GM12878 (cell line): ENCODE measurements around the gene SDF4.

Experiments
- BACH1 ChIP-seq: fragments of 450-650 bp; IDR thresholded peaks from 2 replicates; pipeline ENCODE4 v1.6.1; 2017; ENCODE audit warnings: mild to moderate bottlenecking, borderline replicate concordance
- BMI1 ChIP-seq: fragments of 450-650 bp; IDR thresholded peaks from 2 replicates; pipeline ENCODE4 v1.6.1; 2016; ENCODE audit warnings: mild to moderate bottlenecking, moderate library complexity, borderline replicate concordance
- NBN ChIP-seq: fragments of 450-650 bp; IDR thresholded peaks from 2 replicates; pipeline ENCODE4 v1.6.1; 2016
- PML ChIP-seq: IDR thresholded peaks from 2 replicates; pipeline ENCODE4 v1.6.1; 2012; ENCODE audit warnings: low read length, inconsistent platforms
- RAD21 ChIP-seq: IDR thresholded peaks from 2 replicates; pipeline ENCODE4 v1.6.1; 2011; ENCODE audit warnings: mild to moderate bottlenecking, low read depth, low read length, moderate library complexity; ENCODE audit not compliant: insufficient read depth
- RBBP5 ChIP-seq: fragments of 200-600 bp; sonication (generic); conservative IDR thresholded peaks from 2 replicates; pipeline ENCODE4 v1.6.1; 2016
- RCOR1 ChIP-seq: conservative IDR thresholded peaks from 2 replicates; pipeline ENCODE4 v1.6.1; 2012; ENCODE audit warnings: low read depth, low read length, improper control_type of control experiment
- ZNF384 ChIP-seq: IDR thresholded peaks from 2 replicates; pipeline ENCODE4 v1.6.1; 2012; ENCODE audit warnings: low read depth, mild to moderate bottlenecking, low read length, improper control_type of control experiment, borderline replicate concordance
- TF ChIP-seq, protein P1 (sequence below): fragments of 450-650 bp; IDR thresholded peaks from 2 replicates; pipeline ENCODE4 v1.6.1; 2018; ENCODE audit warnings: borderline replicate concordance, mild to moderate bottlenecking; ENCODE audit not compliant: partially characterized antibody
- TF ChIP-seq, protein P2 (sequence below): IDR thresholded peaks from 2 replicates; pipeline ENCODE4 v1.6.1; 2011; ENCODE audit warnings: low read depth, mild to moderate bottlenecking, low read length, moderate library complexity, borderline replicate concordance; ENCODE audit errors: extremely low read depth
- TF ChIP-seq, protein P3 (sequence below): IDR thresholded peaks from 2 replicates; pipeline ENCODE4 v1.6.1; 2012; ENCODE audit warnings: low read depth, low read length, improper control_type of control experiment
- TF ChIP-seq, protein P4 (sequence below), 3 experiments: IDR thresholded peaks in 2 of 3; conservative IDR thresholded peaks in 1 of 3; 2 replicates each; pipeline ENCODE4 v1.5.1; 2011; ENCODE audit warnings: low read depth in 3 of 3, low read length in 3 of 3, mild to moderate bottlenecking in 3 of 3, control low read depth in 2 of 3, moderate library complexity in 2 of 3, inconsistent platforms in 1 of 3, mixed read lengths in 1 of 3; ENCODE audit not compliant: control insufficient read depth in 2 of 3, insufficient read depth in 1 of 3; ENCODE audit errors: extremely low read depth in 1 of 3

DNA sequence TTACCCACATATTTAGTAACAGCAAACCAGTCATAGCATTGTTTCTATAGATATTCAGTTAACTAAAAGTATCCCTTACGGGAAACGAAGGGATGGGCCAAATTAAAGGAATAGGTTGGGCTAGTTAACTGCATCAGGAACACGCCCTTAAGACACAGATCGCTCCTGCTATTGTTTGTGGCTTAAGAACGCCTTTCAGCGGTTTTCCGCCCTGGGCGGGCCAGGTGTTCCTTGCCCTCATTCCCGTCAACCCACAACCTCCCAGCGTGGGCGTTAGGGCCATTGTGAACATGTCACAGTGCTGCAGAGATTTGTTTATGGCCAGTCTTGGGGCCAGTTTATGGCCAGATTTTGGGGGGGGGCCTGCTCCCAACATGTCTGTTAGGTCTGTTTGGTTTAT, 40.1 kb downstream of the SDF4 start:
- TF ChIP-seq RAD21 (no peak), BACH1 (no peak), RBBP5 (no peak), ZNF384 (no peak), BMI1 (no peak), PML (no peak), NBN (no peak), RCOR1 (no peak)
- TF ChIP-seq, protein P1, sequence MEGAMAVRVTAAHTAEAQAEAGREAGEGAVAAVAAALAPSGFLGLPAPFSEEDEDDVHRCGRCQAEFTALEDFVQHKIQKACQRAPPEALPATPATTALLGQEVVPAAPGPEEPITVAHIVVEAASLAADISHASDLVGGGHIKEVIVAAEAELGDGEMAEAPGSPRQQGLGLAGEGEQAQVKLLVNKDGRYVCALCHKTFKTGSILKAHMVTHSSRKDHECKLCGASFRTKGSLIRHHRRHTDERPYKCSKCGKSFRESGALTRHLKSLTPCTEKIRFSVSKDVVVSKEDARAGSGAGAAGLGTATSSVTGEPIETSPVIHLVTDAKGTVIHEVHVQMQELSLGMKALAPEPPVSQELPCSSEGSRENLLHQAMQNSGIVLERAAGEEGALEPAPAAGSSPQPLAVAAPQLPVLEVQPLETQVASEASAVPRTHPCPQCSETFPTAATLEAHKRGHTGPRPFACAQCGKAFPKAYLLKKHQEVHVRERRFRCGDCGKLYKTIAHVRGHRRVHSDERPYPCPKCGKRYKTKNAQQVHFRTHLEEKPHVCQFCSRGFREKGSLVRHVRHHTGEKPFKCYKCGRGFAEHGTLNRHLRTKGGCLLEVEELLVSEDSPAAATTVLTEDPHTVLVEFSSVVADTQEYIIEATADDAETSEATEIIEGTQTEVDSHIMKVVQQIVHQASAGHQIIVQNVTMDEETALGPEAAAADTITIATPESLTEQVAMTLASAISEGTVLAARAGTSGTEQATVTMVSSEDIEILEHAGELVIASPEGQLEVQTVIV = no peak
- TF ChIP-seq, protein P2, sequence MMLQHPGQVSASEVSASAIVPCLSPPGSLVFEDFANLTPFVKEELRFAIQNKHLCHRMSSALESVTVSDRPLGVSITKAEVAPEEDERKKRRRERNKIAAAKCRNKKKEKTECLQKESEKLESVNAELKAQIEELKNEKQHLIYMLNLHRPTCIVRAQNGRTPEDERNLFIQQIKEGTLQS = no peak
- TF ChIP-seq, protein P3, sequence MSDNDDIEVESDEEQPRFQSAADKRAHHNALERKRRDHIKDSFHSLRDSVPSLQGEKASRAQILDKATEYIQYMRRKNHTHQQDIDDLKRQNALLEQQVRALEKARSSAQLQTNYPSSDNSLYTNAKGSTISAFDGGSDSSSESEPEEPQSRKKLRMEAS = no peak
- TF ChIP-seq, protein P4, sequence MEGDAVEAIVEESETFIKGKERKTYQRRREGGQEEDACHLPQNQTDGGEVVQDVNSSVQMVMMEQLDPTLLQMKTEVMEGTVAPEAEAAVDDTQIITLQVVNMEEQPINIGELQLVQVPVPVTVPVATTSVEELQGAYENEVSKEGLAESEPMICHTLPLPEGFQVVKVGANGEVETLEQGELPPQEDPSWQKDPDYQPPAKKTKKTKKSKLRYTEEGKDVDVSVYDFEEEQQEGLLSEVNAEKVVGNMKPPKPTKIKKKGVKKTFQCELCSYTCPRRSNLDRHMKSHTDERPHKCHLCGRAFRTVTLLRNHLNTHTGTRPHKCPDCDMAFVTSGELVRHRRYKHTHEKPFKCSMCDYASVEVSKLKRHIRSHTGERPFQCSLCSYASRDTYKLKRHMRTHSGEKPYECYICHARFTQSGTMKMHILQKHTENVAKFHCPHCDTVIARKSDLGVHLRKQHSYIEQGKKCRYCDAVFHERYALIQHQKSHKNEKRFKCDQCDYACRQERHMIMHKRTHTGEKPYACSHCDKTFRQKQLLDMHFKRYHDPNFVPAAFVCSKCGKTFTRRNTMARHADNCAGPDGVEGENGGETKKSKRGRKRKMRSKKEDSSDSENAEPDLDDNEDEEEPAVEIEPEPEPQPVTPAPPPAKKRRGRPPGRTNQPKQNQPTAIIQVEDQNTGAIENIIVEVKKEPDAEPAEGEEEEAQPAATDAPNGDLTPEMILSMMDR (IDR thresholded peaks at IDR 0.05 in 2 of 3, conservative IDR thresholded peaks at IDR 0.05 in 1 of 3; ENCODE audit: control insufficient read depth in 2 of 3, extremely low read depth in 1 of 3, insufficient read depth in 1 of 3, low read depth in 3 of 3, low read length in 3 of 3) = no peak
